Body of pancreas (tissue), 4 donors: ENCODE data around the gene UBTFL1. TPM values are rescaled to one million over a fixed set of nuclear protein-coding genes. Genes with fewer than 3 reads are reported as not detected.
"Not testable (repeated sequence)": the region's sequence is repeated elsewhere in the genome, so short reads cannot be mapped to it uniquely, and the experiment has no call there.

Experiments used
- ATAC-seq: fragments of 150-250 bp; one replicate; pipeline ENCODE4 v1.9.1; 2016
- DNase-seq, 4 donors: peaks; one replicate each; pipeline ENCODE4 v3.0.0-alpha.2; 2019
- H3K27ac ChIP-seq, 4 donors: fragments of 200-600 bp; sonication (generic); 1 replicate in 3 of 4; 2 replicates in 1 of 4; pipeline versions ENCODE4 v1.5.1 to v1.6.1; 2016 to 2019; ENCODE audit warnings: mild to moderate bottlenecking in 1 of 4, mixed read lengths in 1 of 4, moderate library complexity in 1 of 4
- H3K27me3 ChIP-seq, 2 donors: fragments of 200-600 bp; sonication (generic); one replicate each; pipeline ENCODE4 v1.6.0; 2016; ENCODE audit warnings: mild to moderate bottlenecking in 1 of 2
- H3K36me3 ChIP-seq, 2 donors: fragments of 200-600 bp; sonication (generic); replicated peaks in 1 of 2; 2 replicates each; pipeline ENCODE4 v1.5.1; 2016; ENCODE audit warnings: low read depth in 2 of 2; ENCODE audit not compliant: insufficient read depth in 1 of 2
- H3K4me1 ChIP-seq: fragments of 200-600 bp; sonication (generic); one replicate; pipeline ENCODE4 v1.6.0; 2016
- H3K4me3 ChIP-seq, 2 donors: fragments of 200-600 bp; sonication (generic); 1 replicate in 1 of 2; 2 replicates in 1 of 2; pipeline ENCODE4 v1.5.1; 2016 to 2019
- H3K9me3 ChIP-seq, 3 donors: fragments of 200-600 bp; sonication (generic); 1 replicate in 2 of 3; 2 replicates in 1 of 3; pipeline ENCODE4 v1.5.1; 2016
- WGBS, 2 donors: methylation state at CpG; one replicate each; pipeline ENCODE4 v1.1.5; 2017; 5-methylcytosine and 5-hydroxymethylcytosine counted together
- intact Hi-C: fragments of 100-400 bp; cut with DNase I; formaldehyde crosslinking; loops from one replicate; pipeline ENCODE4 v1.15.1; 2023
- total RNA-seq, 2 donors: library from RNA; depleted of rRNA; stranded (reverse); fragments of >200 nt; gene quantifications; one replicate each; pipeline ENCODE4 v1.1.0, GENCODE V29; 2016
- TF ChIP-seq, protein P1 (sequence below), 7 experiments: fragments of 450-650 bp in 4 of 7; fragments of 200-600 bp in 3 of 7; sonication (generic) in 3 of 7; IDR thresholded peaks; one replicate each; pipeline ENCODE4 v1.5.1; 2016 to 2019; ENCODE audit warnings: antibody characterized with exemption in 7 of 7

UBTFL1 gene, protein sequence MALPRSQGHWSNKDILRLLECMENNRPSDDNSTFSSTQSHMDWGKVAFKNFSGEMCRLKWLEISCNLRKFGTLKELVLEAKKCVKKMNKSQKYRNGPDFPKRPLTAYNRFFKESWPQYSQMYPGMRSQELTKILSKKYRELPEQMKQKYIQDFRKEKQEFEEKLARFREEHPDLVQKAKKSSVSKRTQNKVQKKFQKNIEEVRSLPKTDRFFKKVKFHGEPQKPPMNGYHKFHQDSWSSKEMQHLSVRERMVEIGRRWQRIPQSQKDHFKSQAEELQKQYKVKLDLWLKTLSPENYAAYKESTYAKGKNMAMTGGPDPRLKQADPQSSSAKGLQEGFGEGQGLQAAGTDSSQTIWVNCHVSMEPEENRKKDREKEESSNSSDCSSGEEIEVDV
- not detected for total RNA-seq

DNA sequence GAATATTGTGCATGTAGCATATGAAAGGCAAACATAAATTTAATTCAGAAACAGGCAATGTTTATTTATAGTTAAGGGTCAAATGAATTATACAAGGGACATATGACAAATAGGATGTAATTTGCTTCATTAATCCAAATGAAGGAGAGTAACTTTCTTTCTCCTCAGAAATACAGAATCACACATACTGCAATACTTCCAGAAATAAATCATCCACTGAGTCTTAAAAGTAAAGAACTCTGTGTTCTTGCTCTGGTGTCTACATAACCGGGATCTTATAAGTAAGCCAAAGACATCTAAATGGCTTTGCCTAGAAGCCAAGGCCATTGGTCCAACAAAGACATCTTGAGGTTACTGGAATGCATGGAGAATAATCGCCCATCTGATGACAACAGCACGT, at the start of gene UBTFL1:
TSS of gene UBTFL1 (plus strand) at position 301 of the 400 bp plus-strand sequence. CDS start at position 301, 0 bp downstream.
- DNase-seq, H3K36me3 ChIP-seq, H3K27ac ChIP-seq, H3K27me3 ChIP-seq, H3K9me3 ChIP-seq, H3K4me1 ChIP-seq, intact Hi-C loops, H3K4me3 ChIP-seq, ATAC-seq: not testable (repeated sequence)
- WGBS, 2 donors: 40% methylated on average over 3 of the region's 3 CpGs; no CpG with 5 or more reads in 1 of the 2 donors

DNA sequence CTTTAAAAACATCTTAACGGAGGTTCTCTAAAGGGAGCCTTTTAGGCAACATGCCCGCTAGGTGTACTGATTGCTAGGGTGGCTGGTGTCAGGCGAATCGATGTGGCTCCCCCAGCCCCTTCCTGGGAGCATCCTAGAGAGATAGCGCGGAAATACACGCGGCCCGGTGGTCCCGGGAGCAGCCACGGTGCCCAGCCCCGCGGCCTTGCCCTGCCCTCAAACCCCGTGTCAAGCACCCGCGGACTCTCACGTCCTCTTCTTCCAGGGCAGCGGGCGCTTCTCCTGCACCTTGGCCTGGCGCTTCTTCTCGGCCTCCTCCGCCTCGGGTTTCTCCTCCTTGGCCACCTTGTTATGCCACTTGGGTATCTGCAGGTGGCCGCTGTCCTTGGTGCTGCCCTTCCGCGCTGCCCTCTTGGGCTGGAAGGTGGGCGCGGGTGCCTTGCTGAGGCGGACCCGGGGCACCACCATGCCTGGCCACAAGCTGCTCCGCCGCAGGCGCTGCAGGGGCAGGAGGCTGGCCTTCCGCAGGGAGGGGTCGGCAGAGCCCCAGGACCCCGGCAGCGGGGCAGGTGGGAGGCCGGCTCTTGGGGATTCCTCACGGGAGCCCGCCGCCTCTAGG, 34.0 kb upstream of the UBTFL1 start:
- H3K9me3 ChIP-seq, intact Hi-C loops, H3K36me3 ChIP-seq, H3K4me1 ChIP-seq, ATAC-seq, H3K27ac ChIP-seq, H3K27me3 ChIP-seq, DNase-seq, H3K4me3 ChIP-seq: not testable (repeated sequence)
- 26% methylated on average over 14 of the region's 41 CpGs; no CpG with 5 or more reads in 1 of the 2 donors for WGBS, 2 donors

DNA sequence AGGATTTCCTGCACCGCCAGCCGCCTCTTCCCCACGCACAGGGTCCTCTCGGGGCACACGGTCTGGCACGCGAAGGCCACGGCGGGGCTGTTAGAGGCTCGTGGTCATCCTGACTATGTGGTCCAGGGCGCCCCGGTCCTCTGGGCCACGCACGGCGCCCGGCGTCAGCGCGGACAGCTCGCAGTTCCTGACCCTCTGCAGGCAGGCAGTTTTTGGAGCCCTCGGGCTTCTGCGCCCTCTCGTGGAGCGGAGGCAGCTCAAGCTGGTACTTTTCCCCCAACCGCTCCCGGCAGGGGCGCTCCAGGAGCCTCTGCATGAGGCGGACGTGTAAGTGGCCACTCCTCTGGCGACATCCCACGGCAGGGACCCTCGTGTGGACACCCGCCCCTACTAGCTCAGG, 33.4 kb upstream of the UBTFL1 start:
- H3K9me3 ChIP-seq, DNase-seq, H3K27ac ChIP-seq, ATAC-seq, H3K4me3 ChIP-seq, H3K4me1 ChIP-seq, intact Hi-C loops, H3K27me3 ChIP-seq, H3K36me3 ChIP-seq: not testable (repeated sequence)
- TF ChIP-seq, protein P1, sequence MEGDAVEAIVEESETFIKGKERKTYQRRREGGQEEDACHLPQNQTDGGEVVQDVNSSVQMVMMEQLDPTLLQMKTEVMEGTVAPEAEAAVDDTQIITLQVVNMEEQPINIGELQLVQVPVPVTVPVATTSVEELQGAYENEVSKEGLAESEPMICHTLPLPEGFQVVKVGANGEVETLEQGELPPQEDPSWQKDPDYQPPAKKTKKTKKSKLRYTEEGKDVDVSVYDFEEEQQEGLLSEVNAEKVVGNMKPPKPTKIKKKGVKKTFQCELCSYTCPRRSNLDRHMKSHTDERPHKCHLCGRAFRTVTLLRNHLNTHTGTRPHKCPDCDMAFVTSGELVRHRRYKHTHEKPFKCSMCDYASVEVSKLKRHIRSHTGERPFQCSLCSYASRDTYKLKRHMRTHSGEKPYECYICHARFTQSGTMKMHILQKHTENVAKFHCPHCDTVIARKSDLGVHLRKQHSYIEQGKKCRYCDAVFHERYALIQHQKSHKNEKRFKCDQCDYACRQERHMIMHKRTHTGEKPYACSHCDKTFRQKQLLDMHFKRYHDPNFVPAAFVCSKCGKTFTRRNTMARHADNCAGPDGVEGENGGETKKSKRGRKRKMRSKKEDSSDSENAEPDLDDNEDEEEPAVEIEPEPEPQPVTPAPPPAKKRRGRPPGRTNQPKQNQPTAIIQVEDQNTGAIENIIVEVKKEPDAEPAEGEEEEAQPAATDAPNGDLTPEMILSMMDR (IDR thresholded peaks at IDR 0.05): peak in 1 of 7 experiments; percentile 13
- 3% methylated on average over 17 of the region's 33 CpGs; no CpG with 5 or more reads in 1 of the 2 donors for WGBS, 2 donors

DNA sequence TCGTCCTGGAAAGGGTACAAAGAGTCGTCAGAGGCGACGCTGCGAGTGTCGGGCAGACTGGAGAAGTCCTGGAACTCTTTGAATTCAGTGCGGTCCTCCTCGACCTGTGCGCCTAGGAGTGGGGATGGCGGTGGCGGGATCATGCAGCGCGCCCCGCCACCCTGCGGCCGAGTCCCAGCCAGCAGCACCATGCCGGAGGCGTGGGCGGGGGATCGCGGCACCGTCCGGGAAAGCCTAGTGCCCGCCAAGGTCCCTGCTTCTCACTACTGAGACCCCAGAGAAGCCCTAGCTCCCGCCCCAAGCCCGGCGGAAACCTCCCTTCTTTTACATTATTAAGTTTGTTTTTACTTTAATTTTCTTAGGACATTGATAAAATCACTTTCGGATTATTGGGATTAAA, 32.2 kb upstream of the UBTFL1 start:
- H3K4me3 ChIP-seq, H3K9me3 ChIP-seq, intact Hi-C loops, H3K27ac ChIP-seq, H3K36me3 ChIP-seq, DNase-seq, H3K4me1 ChIP-seq, ATAC-seq, H3K27me3 ChIP-seq: not testable (repeated sequence)
- 12 to 22% methylated on average over 9 to 20 of the region's 28 CpGs for WGBS, 2 donors

DNA sequence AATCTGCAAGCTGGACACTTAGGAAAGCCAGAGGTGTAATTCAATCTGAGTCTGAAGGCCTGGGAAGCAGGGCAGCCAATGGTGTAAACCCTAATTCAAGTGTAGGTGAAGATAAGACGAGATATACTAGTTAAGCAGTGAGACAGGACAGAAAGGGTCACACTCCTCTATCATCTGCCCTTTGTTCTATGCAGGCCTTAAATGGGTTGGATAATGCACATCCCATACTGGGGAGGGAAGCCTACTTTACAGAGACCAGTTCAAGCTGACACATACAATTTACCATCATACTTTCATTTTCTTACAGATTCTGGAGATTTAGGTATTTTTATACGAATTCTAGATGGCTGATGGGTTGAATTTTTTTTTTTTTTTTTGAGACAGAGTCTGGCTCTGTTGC, 3.0 kb downstream of the UBTFL1 start:
- H3K4me1 ChIP-seq, H3K27ac ChIP-seq, H3K36me3 ChIP-seq, H3K27me3 ChIP-seq, H3K4me3 ChIP-seq, DNase-seq, ATAC-seq, intact Hi-C loops, H3K9me3 ChIP-seq: not testable (repeated sequence)
- WGBS, 2 donors: 35 to 43% methylated on average over 2 of the region's 2 CpGs

DNA sequence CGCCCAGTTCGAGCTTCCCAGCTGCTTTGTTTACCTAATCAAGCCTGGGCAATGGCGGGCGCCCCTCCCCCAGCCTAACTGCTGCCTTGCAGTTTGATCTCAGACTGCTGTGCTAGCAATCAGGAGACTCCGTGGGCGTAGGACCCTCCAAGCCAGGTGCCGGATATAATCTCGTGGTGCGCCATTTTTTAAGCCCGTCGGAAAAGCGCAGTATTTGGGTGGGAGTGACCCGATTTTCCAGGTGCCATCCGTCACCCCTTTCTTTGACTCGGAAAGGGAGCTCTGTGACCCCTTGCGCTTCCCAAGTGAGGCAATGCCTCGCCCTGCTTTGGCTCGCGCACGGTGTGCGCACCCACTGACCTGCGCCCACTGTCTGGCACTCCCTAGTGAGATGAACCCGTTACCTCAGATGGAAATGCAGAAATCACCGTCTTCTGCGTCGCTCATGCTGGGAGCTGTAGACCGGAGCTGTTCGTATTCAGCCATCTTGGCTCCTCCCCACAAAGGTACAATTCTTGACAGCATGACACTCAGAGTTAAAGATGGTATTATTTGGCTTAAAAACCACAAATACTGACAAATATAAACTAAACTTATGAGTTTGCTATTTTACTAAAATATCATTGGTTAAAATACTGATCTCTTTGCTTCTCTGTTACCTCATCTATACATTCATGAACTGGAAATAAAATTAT, 9.6 kb downstream of the UBTFL1 start:
- H3K9me3 ChIP-seq, intact Hi-C loops: not testable (repeated sequence)
- 85 to 95% methylated on average over 22 to 24 of the region's 28 CpGs for WGBS, 2 donors

DNA sequence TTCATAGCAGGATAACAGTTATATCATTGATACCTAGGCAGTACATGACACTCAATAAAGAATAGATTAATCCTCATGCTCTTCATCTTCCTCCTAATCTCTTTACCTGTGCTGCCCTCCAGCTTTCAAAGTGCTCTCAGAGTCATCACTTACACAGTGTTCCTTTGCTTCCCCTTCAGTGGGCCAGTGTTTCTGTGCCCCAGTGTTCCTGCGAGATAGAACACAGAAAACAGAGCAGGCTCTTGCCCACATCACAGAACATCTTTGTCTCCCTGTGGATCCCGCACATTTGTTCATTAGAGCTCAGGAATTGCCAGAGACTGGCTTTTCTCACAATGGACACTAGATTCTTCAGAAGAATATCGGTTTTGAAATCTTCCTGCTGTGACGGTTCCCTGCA, 12.5 kb downstream of the UBTFL1 start:
- H3K27me3 ChIP-seq, H3K27ac ChIP-seq, H3K36me3 ChIP-seq, ATAC-seq, H3K4me1 ChIP-seq, intact Hi-C loops, DNase-seq, H3K4me3 ChIP-seq, H3K9me3 ChIP-seq: not testable (repeated sequence)
- WGBS, 2 donors: 65 to 78% methylated on average over 4 of the region's 4 CpGs

More for the DNA sequence above, 9.6 kb downstream of the UBTFL1 start:
- H3K4me3 ChIP-seq, H3K4me1 ChIP-seq, H3K27ac ChIP-seq, DNase-seq, ATAC-seq, H3K27me3 ChIP-seq, H3K36me3 ChIP-seq: not testable (repeated sequence)
